GM23338 (cell line): Measurements from ENCODE around the gene PPM1E. TPM values are rescaled to one million over a fixed set of nuclear protein-coding genes. Genes with fewer than 3 reads are reported as not detected.

Experiments
- ATAC-seq: fragments of 200-7000 bp; cut with Tn5 transposase; 3 replicates; pipeline ENCODE4 v1.9.1; 2020
- DNase-seq: peaks from one replicate; pipeline ENCODE4 v3.0.0-alpha.2; 2015; ENCODE audit warnings: low spot score
- H2AFZ ChIP-seq: fragments of 200-600 bp; sonication (generic); 2 replicates; pipeline ENCODE4 v1.8.0; 2016; ENCODE audit warnings: antibody characterized with exemption, mild to moderate bottlenecking, moderate library complexity
- H3F3A ChIP-seq: fragments of 200-600 bp; sonication (generic); replicated peaks from 2 replicates; pipeline ENCODE4 v1.8.0; 2017; ENCODE audit warnings: antibody characterized with exemption, mixed run types, low read depth
- H3K27ac ChIP-seq: fragments of 200-600 bp; sonication (generic); 2 replicates; pipeline ENCODE4 v1.6.1; 2016; ENCODE audit warnings: low read depth
- H3K27me3 ChIP-seq: fragments of 200-600 bp; sonication (generic); 2 replicates; pipeline ENCODE4 v1.8.0; 2016; ENCODE audit warnings: mild to moderate bottlenecking, mixed run types, moderate library complexity; ENCODE audit not compliant: insufficient read depth
- H3K36me3 ChIP-seq: fragments of 200-600 bp; sonication (generic); 2 replicates; pipeline ENCODE4 v1.8.0; 2016; ENCODE audit warnings: mild to moderate bottlenecking; ENCODE audit not compliant: insufficient read depth
- H3K4me1 ChIP-seq: fragments of 200-600 bp; sonication (generic); 2 replicates; pipeline ENCODE4 v1.8.0; 2016; ENCODE audit warnings: mild to moderate bottlenecking, moderate library complexity; ENCODE audit not compliant: insufficient read depth
- H3K4me2 ChIP-seq: fragments of 200-600 bp; sonication (generic); 2 replicates; pipeline ENCODE4 v1.7.1; 2017; ENCODE audit warnings: mixed run types
- H3K4me3 ChIP-seq: fragments of 200-600 bp; sonication (generic); 2 replicates; pipeline ENCODE4 v1.6.1; 2016; ENCODE audit warnings: mixed run types
- H3K79me2 ChIP-seq: fragments of 200-600 bp; sonication (generic); replicated peaks from 2 replicates; pipeline ENCODE4 v1.8.0; 2017; ENCODE audit warnings: mild to moderate bottlenecking; ENCODE audit not compliant: insufficient read depth
- H3K9me2 ChIP-seq: fragments of 200-600 bp; sonication (generic); 2 replicates; pipeline ENCODE4 v1.8.0; 2017; ENCODE audit not compliant: insufficient read depth
- H4K20me1 ChIP-seq: fragments of 200-600 bp; sonication (generic); replicated peaks from 2 replicates; pipeline ENCODE4 v1.8.0; 2017; ENCODE audit warnings: mild to moderate bottlenecking; ENCODE audit not compliant: insufficient read depth
- H3K27ac Mint-ChIP-seq: 2 replicates; pipeline ENCODE4 v1.8.0; 2020; ENCODE audit warnings: inconsistent platforms, mild to moderate bottlenecking, moderate library complexity, mixed read lengths
- H3K27me3 Mint-ChIP-seq: 3 replicates; pipeline ENCODE4 v1.8.0; 2022; ENCODE audit warnings: low read depth, mild to moderate bottlenecking, moderate library complexity, mixed read lengths, inconsistent platforms; ENCODE audit not compliant: insufficient read depth, poor library complexity
- H3K36me3 Mint-ChIP-seq: 3 replicates; pipeline ENCODE4 v1.8.0; 2021; ENCODE audit warnings: low read depth, mild to moderate bottlenecking, inconsistent platforms, moderate library complexity, mixed read lengths
- H3K4me1 Mint-ChIP-seq: 3 replicates; pipeline ENCODE4 v1.8.0; 2020; ENCODE audit warnings: mild to moderate bottlenecking, inconsistent platforms, mixed read lengths
- H3K4me3 Mint-ChIP-seq: 3 replicates; pipeline ENCODE4 v1.8.0; 2021; ENCODE audit warnings: moderate library complexity, mild to moderate bottlenecking, inconsistent platforms, mixed read lengths
- H3K9me3 Mint-ChIP-seq: 3 replicates; pipeline ENCODE4 v1.8.0; 2020; ENCODE audit warnings: moderate library complexity, mild to moderate bottlenecking, inconsistent platforms, mixed read lengths
- CREB1 ChIP-seq: fragments of 250-450 bp; sonication (Bioruptor Pico); IDR thresholded peaks from 2 replicates; pipeline ENCODE4 v1.5.0; 2020; ENCODE audit warnings: low read depth, mild to moderate bottlenecking, moderate library complexity
- CTCF ChIP-seq, 2 experiments: fragments of 200-600 bp in 1 of 2; sonication (generic) in 1 of 2; conservative IDR thresholded peaks; 2 replicates each; pipeline versions ENCODE4 v1.5.1 to v1.6.1; 2016 to 2017; ENCODE audit warnings: antibody characterized with exemption in 2 of 2, low read depth in 2 of 2, mild to moderate bottlenecking in 2 of 2, moderate library complexity in 1 of 2
- ETS1 ChIP-seq: IDR thresholded peaks from 2 replicates; pipeline ENCODE4 v1.6.1; 2016; ENCODE audit warnings: antibody characterized with exemption
- EZH2 ChIP-seq: fragments of 200-600 bp; sonication (generic); IDR thresholded peaks from one replicate; pipeline ENCODE4 v1.8.0; 2017; ENCODE audit warnings: antibody characterized with exemption, mild to moderate bottlenecking, low read depth; ENCODE audit not compliant: unreplicated experiment
- EZH2phosphoT487 ChIP-seq: fragments of 200-600 bp; sonication (generic); IDR thresholded peaks from one replicate; pipeline ENCODE4 v1.8.1; 2018; ENCODE audit warnings: antibody characterized with exemption; ENCODE audit not compliant: unreplicated experiment
- JUNB ChIP-seq: IDR thresholded peaks from one replicate; pipeline ENCODE4 v1.6.1; 2016; ENCODE audit warnings: antibody characterized with exemption; ENCODE audit not compliant: unreplicated experiment
- NANOG ChIP-seq: IDR thresholded peaks from 2 replicates; pipeline ENCODE4 v1.6.1; 2016; ENCODE audit warnings: antibody characterized with exemption, borderline replicate concordance
- POLR2AphosphoS5 ChIP-seq: IDR thresholded peaks from 2 replicates; pipeline ENCODE4 v1.6.1; 2016; ENCODE audit warnings: antibody characterized with exemption, low read depth
- REST ChIP-seq: IDR thresholded peaks from one replicate; pipeline ENCODE4 v1.6.1; 2018; ENCODE audit warnings: antibody characterized with exemption; ENCODE audit not compliant: unreplicated experiment
- STAT1 ChIP-seq: IDR thresholded peaks from one replicate; pipeline ENCODE4 v1.6.1; 2016; ENCODE audit warnings: antibody characterized with exemption; ENCODE audit not compliant: unreplicated experiment
- ZNF114 ChIP-seq: fragments of 250-450 bp; sonication (Bioruptor Pico); IDR thresholded peaks from 2 replicates; pipeline ENCODE4 v1.5.0; 2020; ENCODE audit warnings: mild to moderate bottlenecking, moderate library complexity
- ZNF331 ChIP-seq: fragments of 250-450 bp; sonication (Bioruptor Pico); IDR thresholded peaks from 2 replicates; pipeline ENCODE4 v1.5.0; 2020; ENCODE audit warnings: low read depth, mild to moderate bottlenecking, moderate library complexity
- ZNF462 ChIP-seq: fragments of 250-450 bp; sonication (Bioruptor Pico); IDR thresholded peaks from 2 replicates; pipeline ENCODE4 v1.5.0; 2020; ENCODE audit warnings: mild to moderate bottlenecking, moderate library complexity
- polyA plus RNA-seq: library from polyadenylated mRNA; unstranded; fragments of >200 nt; fragmentation: Nextera tagmentation; extraction: Ambion mirVana; gene quantifications from 2 replicates; pipeline ENCODE4 v1.2.1, GENCODE V29; 2016
- total RNA-seq: library from RNA; depleted of rRNA; stranded (reverse); fragments of >200 nt; shearing (Covaris generic); gene quantifications from 2 replicates; pipeline ENCODE4 v1.2.3, GENCODE V29; 2014

The PPM1E gene
- total and polyA plus RNA-seq, 2 experiments from 2014 or later: 2.1 to 13.8 TPM

GRCh38 chr17:58788199-58788598 lies 32.5 kb downstream of the PPM1E start:
- H3K36me3 ChIP-seq: no peaks in the 10 kb centered on the region
- H2AFZ ChIP-seq: no peak overlapping the region
- H3K36me3 Mint-ChIP-seq: no peaks in the 10 kb centered on the region; the same call in 2 of the 3 replicates
- H3K4me3 ChIP-seq: no peak overlapping the region
- TF ChIP-seq ZNF331 (no peak), ETS1 (no peak), REST (no peak), ZNF114 (CRISPR knock-in tag) (no peak), CREB1 (CRISPR knock-in tag) (no peak), ZNF462 (no peak), CTCF (conservative IDR thresholded peaks at IDR 0.05; ENCODE audit: low read depth in 2 of 2) (no peak), POLR2AphosphoS5 (no peak), EZH2 (no peak), NANOG (no peak), JUNB (no peak), EZH2phosphoT487 (no peak), STAT1 (no peak)
- H3K4me3 Mint-ChIP-seq: no peak overlapping the region
- no peak overlapping the region for H3K27ac ChIP-seq
- H3K79me2 ChIP-seq: no peaks in the 10 kb centered on the region
- H3K4me1 ChIP-seq: no peaks in the 10 kb centered on the region
- H3K9me3 Mint-ChIP-seq: no peaks in the 10 kb centered on the region
- ATAC-seq (no peak), DNase-seq (no peak)
- no peaks in the 10 kb centered on the region for H3F3A ChIP-seq
- no peaks in the 10 kb centered on the region for H4K20me1 ChIP-seq
- no peaks in the 10 kb centered on the region for H3K27me3 ChIP-seq
- no peak overlapping the region for H3K27ac Mint-ChIP-seq
- H3K27me3 Mint-ChIP-seq: peaks cover 5% of the 10 kb centered on the region
- peaks cover 4% of the 10 kb centered on the region; the same call in 2 of the 3 replicates for H3K4me1 Mint-ChIP-seq
- H3K4me2 ChIP-seq: no peak overlapping the region
- no peaks in the 10 kb centered on the region for H3K9me2 ChIP-seq
